Measurements from ENCODE around the gene ZDHHC22.

DNA sequence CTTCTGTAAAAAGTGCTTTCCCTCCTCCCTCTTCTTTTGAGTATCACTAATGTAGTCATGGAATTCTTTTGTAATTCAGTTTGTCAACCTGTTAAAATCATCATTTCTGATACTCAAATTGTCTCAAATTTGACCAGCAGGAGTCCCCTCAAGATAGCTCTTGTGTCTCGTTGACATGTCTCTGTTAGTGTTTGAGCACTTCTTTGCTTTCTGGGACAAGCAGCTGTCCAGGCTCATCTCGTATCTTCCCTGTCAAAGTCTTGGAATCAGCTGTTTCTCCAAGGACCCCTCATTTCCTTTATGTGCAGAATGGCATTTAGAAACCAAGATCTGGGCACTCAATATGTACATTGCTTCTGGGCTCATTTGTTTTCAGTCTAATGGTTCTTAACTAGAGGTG, 32.8 kb downstream of the ZDHHC22 start:
- TF ChIP-seq, protein P1, sequence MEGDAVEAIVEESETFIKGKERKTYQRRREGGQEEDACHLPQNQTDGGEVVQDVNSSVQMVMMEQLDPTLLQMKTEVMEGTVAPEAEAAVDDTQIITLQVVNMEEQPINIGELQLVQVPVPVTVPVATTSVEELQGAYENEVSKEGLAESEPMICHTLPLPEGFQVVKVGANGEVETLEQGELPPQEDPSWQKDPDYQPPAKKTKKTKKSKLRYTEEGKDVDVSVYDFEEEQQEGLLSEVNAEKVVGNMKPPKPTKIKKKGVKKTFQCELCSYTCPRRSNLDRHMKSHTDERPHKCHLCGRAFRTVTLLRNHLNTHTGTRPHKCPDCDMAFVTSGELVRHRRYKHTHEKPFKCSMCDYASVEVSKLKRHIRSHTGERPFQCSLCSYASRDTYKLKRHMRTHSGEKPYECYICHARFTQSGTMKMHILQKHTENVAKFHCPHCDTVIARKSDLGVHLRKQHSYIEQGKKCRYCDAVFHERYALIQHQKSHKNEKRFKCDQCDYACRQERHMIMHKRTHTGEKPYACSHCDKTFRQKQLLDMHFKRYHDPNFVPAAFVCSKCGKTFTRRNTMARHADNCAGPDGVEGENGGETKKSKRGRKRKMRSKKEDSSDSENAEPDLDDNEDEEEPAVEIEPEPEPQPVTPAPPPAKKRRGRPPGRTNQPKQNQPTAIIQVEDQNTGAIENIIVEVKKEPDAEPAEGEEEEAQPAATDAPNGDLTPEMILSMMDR (IDR thresholded peaks at IDR 0.05): no peak
- TF ChIP-seq, protein P2, sequence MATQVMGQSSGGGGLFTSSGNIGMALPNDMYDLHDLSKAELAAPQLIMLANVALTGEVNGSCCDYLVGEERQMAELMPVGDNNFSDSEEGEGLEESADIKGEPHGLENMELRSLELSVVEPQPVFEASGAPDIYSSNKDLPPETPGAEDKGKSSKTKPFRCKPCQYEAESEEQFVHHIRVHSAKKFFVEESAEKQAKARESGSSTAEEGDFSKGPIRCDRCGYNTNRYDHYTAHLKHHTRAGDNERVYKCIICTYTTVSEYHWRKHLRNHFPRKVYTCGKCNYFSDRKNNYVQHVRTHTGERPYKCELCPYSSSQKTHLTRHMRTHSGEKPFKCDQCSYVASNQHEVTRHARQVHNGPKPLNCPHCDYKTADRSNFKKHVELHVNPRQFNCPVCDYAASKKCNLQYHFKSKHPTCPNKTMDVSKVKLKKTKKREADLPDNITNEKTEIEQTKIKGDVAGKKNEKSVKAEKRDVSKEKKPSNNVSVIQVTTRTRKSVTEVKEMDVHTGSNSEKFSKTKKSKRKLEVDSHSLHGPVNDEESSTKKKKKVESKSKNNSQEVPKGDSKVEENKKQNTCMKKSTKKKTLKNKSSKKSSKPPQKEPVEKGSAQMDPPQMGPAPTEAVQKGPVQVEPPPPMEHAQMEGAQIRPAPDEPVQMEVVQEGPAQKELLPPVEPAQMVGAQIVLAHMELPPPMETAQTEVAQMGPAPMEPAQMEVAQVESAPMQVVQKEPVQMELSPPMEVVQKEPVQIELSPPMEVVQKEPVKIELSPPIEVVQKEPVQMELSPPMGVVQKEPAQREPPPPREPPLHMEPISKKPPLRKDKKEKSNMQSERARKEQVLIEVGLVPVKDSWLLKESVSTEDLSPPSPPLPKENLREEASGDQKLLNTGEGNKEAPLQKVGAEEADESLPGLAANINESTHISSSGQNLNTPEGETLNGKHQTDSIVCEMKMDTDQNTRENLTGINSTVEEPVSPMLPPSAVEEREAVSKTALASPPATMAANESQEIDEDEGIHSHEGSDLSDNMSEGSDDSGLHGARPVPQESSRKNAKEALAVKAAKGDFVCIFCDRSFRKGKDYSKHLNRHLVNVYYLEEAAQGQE (IDR thresholded peaks at IDR 0.05; ENCODE audit: insufficient read depth in 1 of 2, low read depth in 2 of 2, low read length in 1 of 2): no peak
